22Rv1 (cell line): Measurements from ENCODE around the gene OR2AJ1.

ENCODE experiments used
- ZFX ChIP-seq: fragments of 450-650 bp; IDR thresholded peaks from 2 replicates; pipeline ENCODE4 v1.6.1; 2017; ENCODE audit warnings: antibody characterized with exemption, borderline replicate concordance
- TF ChIP-seq, protein P1 (sequence below): fragments of 450-650 bp; IDR thresholded peaks from 2 replicates; pipeline ENCODE4 v1.5.1; 2017; ENCODE audit warnings: mild to moderate bottlenecking

DNA sequence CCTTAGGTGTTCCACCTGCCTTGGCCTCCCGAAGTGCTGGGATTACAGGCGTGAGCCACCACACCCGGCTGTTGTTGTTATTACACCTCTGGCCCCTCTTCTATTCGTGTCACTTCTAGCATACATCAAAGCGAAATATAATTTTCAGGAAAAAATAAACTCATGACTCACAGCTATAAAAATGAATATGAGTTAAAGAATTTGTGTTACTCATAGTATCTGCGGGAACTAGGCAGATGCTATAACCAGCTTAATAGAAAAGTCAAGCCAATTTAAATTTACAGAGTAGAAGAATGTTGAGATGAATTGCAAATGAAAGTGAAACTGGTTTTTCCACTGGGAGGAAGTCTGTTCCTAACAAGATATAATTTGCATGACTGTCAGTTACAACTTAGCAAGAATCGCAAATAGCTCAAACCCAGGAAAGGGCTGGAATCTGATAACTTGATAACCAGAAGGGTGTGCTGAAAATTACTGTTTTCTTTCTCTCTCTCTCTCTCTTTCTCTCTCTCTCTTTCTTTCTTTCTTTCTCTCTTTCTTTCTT is 18.1 kb upstream of the OR2AJ1 start:
- TF ChIP-seq, protein P1, sequence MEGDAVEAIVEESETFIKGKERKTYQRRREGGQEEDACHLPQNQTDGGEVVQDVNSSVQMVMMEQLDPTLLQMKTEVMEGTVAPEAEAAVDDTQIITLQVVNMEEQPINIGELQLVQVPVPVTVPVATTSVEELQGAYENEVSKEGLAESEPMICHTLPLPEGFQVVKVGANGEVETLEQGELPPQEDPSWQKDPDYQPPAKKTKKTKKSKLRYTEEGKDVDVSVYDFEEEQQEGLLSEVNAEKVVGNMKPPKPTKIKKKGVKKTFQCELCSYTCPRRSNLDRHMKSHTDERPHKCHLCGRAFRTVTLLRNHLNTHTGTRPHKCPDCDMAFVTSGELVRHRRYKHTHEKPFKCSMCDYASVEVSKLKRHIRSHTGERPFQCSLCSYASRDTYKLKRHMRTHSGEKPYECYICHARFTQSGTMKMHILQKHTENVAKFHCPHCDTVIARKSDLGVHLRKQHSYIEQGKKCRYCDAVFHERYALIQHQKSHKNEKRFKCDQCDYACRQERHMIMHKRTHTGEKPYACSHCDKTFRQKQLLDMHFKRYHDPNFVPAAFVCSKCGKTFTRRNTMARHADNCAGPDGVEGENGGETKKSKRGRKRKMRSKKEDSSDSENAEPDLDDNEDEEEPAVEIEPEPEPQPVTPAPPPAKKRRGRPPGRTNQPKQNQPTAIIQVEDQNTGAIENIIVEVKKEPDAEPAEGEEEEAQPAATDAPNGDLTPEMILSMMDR = no peak
- no peak for TF ChIP-seq ZFX
